ENCODE data around the gene BEX5. TPM values are rescaled to one million over a fixed set of nuclear protein-coding genes. Genes with fewer than 3 reads are reported as not detected.

BEX5 gene
- total RNA-seq, 1 experiment from 2014 or later, result 11.0 TPM

GRCh38 chrX:102113367-102113766 lies 42.4 kb downstream of the BEX5 start:
- no peak overlapping the region for H3K27ac Mint-ChIP-seq
- no peak for ATAC-seq
- no peak overlapping the region for H3K4me3 Mint-ChIP-seq
- POLR2A ChIA-PET, result no interaction called here
- TF ChIP-seq, protein P1, sequence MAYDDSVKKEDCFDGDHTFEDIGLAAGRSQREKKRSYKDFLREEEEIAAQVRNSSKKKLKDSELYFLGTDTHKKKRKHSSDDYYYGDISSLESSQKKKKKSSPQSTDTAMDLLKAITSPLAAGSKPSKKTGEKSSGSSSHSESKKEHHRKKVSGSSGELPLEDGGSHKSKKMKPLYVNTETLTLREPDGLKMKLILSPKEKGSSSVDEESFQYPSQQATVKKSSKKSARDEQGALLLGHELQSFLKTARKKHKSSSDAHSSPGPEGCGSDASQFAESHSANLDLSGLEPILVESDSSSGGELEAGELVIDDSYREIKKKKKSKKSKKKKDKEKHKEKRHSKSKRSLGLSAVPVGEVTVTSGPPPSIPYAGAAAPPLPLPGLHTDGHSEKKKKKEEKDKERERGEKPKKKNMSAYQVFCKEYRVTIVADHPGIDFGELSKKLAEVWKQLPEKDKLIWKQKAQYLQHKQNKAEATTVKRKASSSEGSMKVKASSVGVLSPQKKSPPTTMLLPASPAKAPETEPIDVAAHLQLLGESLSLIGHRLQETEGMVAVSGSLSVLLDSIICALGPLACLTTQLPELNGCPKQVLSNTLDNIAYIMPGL (CRISPR knock-in tag; IDR thresholded peaks at IDR 0.05), result no peak
- TF ChIP-seq, protein P2, sequence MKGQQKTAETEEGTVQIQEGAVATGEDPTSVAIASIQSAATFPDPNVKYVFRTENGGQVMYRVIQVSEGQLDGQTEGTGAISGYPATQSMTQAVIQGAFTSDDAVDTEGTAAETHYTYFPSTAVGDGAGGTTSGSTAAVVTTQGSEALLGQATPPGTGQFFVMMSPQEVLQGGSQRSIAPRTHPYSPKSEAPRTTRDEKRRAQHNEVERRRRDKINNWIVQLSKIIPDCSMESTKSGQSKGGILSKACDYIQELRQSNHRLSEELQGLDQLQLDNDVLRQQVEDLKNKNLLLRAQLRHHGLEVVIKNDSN (CRISPR knock-in tag; IDR thresholded peaks at IDR 0.05), result no peak
- no peak for TF ChIP-seq RORB (CRISPR knock-in tag; IDR thresholded peaks at IDR 0.05)
- no peak for TF ChIP-seq FOXP1 (CRISPR knock-in tag; IDR thresholded peaks at IDR 0.05; ENCODE audit: borderline replicate concordance)
- TF ChIP-seq ATF6 (CRISPR knock-in tag; IDR thresholded peaks at IDR 0.05), result no peak
- TF ChIP-seq, protein P3, sequence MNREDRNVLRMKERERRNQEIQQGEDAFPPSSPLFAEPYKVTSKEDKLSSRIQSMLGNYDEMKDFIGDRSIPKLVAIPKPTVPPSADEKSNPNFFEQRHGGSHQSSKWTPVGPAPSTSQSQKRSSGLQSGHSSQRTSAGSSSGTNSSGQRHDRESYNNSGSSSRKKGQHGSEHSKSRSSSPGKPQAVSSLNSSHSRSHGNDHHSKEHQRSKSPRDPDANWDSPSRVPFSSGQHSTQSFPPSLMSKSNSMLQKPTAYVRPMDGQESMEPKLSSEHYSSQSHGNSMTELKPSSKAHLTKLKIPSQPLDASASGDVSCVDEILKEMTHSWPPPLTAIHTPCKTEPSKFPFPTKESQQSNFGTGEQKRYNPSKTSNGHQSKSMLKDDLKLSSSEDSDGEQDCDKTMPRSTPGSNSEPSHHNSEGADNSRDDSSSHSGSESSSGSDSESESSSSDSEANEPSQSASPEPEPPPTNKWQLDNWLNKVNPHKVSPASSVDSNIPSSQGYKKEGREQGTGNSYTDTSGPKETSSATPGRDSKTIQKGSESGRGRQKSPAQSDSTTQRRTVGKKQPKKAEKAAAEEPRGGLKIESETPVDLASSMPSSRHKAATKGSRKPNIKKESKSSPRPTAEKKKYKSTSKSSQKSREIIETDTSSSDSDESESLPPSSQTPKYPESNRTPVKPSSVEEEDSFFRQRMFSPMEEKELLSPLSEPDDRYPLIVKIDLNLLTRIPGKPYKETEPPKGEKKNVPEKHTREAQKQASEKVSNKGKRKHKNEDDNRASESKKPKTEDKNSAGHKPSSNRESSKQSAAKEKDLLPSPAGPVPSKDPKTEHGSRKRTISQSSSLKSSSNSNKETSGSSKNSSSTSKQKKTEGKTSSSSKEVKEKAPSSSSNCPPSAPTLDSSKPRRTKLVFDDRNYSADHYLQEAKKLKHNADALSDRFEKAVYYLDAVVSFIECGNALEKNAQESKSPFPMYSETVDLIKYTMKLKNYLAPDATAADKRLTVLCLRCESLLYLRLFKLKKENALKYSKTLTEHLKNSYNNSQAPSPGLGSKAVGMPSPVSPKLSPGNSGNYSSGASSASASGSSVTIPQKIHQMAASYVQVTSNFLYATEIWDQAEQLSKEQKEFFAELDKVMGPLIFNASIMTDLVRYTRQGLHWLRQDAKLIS (CRISPR knock-in tag; IDR thresholded peaks at IDR 0.05; ENCODE audit: borderline replicate concordance), result no peak
- no peak for TF ChIP-seq IRF1 (CRISPR knock-in tag; IDR thresholded peaks at IDR 0.05)
- no peak for TF ChIP-seq SOX15 (CRISPR knock-in tag; IDR thresholded peaks at IDR 0.05)
- TF ChIP-seq ZNF263 (CRISPR knock-in tag; IDR thresholded peaks at IDR 0.05; ENCODE audit: low read depth), result no peak
- TF ChIP-seq ZNF512 (CRISPR knock-in tag; IDR thresholded peaks at IDR 0.05; ENCODE audit: borderline replicate concordance), result no peak
- no peak for TF ChIP-seq ZBTB21 (CRISPR knock-in tag; IDR thresholded peaks at IDR 0.05; ENCODE audit: borderline replicate concordance)
- TF ChIP-seq, protein P4, sequence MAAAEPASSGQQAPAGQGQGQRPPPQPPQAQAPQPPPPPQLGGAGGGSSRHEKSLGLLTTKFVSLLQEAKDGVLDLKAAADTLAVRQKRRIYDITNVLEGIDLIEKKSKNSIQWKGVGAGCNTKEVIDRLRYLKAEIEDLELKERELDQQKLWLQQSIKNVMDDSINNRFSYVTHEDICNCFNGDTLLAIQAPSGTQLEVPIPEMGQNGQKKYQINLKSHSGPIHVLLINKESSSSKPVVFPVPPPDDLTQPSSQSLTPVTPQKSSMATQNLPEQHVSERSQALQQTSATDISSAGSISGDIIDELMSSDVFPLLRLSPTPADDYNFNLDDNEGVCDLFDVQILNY (CRISPR knock-in tag; IDR thresholded peaks at IDR 0.05), result no peak
- TF ChIP-seq GABPB1 (CRISPR knock-in tag; IDR thresholded peaks at IDR 0.05), result no peak
- no peak for TF ChIP-seq KAT7 (CRISPR knock-in tag; IDR thresholded peaks at IDR 0.05; ENCODE audit: borderline replicate concordance)
- no peak for TF ChIP-seq TCF7 (CRISPR knock-in tag; IDR thresholded peaks at IDR 0.05; ENCODE audit: low read depth)
- no peak for TF ChIP-seq ZNF232 (CRISPR knock-in tag; IDR thresholded peaks at IDR 0.05)
- TF ChIP-seq, protein P5, sequence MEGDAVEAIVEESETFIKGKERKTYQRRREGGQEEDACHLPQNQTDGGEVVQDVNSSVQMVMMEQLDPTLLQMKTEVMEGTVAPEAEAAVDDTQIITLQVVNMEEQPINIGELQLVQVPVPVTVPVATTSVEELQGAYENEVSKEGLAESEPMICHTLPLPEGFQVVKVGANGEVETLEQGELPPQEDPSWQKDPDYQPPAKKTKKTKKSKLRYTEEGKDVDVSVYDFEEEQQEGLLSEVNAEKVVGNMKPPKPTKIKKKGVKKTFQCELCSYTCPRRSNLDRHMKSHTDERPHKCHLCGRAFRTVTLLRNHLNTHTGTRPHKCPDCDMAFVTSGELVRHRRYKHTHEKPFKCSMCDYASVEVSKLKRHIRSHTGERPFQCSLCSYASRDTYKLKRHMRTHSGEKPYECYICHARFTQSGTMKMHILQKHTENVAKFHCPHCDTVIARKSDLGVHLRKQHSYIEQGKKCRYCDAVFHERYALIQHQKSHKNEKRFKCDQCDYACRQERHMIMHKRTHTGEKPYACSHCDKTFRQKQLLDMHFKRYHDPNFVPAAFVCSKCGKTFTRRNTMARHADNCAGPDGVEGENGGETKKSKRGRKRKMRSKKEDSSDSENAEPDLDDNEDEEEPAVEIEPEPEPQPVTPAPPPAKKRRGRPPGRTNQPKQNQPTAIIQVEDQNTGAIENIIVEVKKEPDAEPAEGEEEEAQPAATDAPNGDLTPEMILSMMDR (IDR thresholded peaks at IDR 0.05), result no peak
- no peak for TF ChIP-seq ZNF423 (CRISPR knock-in tag; IDR thresholded peaks at IDR 0.05)
- CTCF ChIA-PET, result interaction anchor here (1.6 kb wide), 1 partner anchor 45 kb away, joined by 3 read pairs; no protein-coding TSS in a partner anchor
- no peaks in the 10 kb centered on the region for H3K4me1 Mint-ChIP-seq
- no peaks in the 10 kb centered on the region for H3K36me3 Mint-ChIP-seq
- peaks cover 25% of the 10 kb centered on the region for H3K9me3 Mint-ChIP-seq
- no peaks in the 10 kb centered on the region; the same call in 1 of the 2 replicates for H3K27me3 Mint-ChIP-seq (ENCODE audit: low read depth)
- DNase-seq (ENCODE audit: low spot score), result no peak
